ENCODE results near the gene TIGD7.
"Not testable (repeated sequence)": the region's sequence is repeated elsewhere in the genome, so short reads cannot be mapped to it uniquely, and the experiment has no call there.

- not testable (repeated sequence) for TF ChIP-seq CTCF, POLR2A (IDR thresholded peaks at IDR 0.05)
Observed at GRCh38 chr16:3271281-3271680, 33.9 kb downstream of the TIGD7 start.

All from right lobe of liver (tissue), 4 donors.